ENCODE data around the gene GNG7. TPM values are rescaled to one million over a fixed set of nuclear protein-coding genes. Genes with fewer than 3 reads are reported as not detected.
"Not testable (repeated sequence)": the region's sequence is repeated elsewhere in the genome, so short reads cannot be mapped to it uniquely, and the experiment has no call there.

The GNG7 gene
- total RNA-seq, 1 experiment from 2014 or later, result 1.1 TPM

GRCh38 chr19:2609389-2610116 is 92.9 kb downstream of the GNG7 start:
- BruUV-seq (replicated peaks), result no TSS peak
- CTCF ChIA-PET, result no interaction called here
- no peak overlapping the region for H2AFZ ChIP-seq (ENCODE audit: low read length)
- H3K9ac ChIP-seq (ENCODE audit: low read length), result no peak overlapping the region
- H3K79me2 ChIP-seq (ENCODE audit: low read length), result no peaks in the 10 kb centered on the region
- no peak overlapping the region for H3K4me3 ChIP-seq (ENCODE audit: low read length)
- H3K27ac ChIP-seq (ENCODE audit: low read length), result no peak overlapping the region
- no peak overlapping the region for H3K4me2 ChIP-seq (ENCODE audit: low read length)
- DNase-seq (no peak), ATAC-seq (no peak)
- TF ChIP-seq EZH2 (IDR thresholded peaks at IDR 0.05; ENCODE audit: low read length, unreplicated experiment), result no peak
- POLR2A ChIA-PET (ENCODE audit: unreplicated experiment), result interaction anchor here (0.6 kb wide), 1 partner anchor 40 kb away, joined by 4 read pairs; no protein-coding TSS in a partner anchor
- no peaks in the 10 kb centered on the region for H3K9me3 ChIP-seq (ENCODE audit: low read length)
- no peaks in the 10 kb centered on the region for H3F3A ChIP-seq (ENCODE audit: low read length, unreplicated experiment)
- no peaks in the 10 kb centered on the region; the same call in 1 of the 2 replicates for H3K36me3 ChIP-seq (ENCODE audit: low read depth, low read length)
- H3K4me1 ChIP-seq (ENCODE audit: insufficient read depth, low read length), result no peaks in the 10 kb centered on the region
- intact Hi-C loops (cut with micrococcal nuclease), result no loop called here
- no peaks in the 10 kb centered on the region for H4K20me1 ChIP-seq (ENCODE audit: low read length)
- no peaks in the 10 kb centered on the region for H3K27me3 ChIP-seq (ENCODE audit: low read length)
- no peaks in the 10 kb centered on the region for H3K9me2 ChIP-seq (replicated peaks; ENCODE audit: low read length)

DNA sequence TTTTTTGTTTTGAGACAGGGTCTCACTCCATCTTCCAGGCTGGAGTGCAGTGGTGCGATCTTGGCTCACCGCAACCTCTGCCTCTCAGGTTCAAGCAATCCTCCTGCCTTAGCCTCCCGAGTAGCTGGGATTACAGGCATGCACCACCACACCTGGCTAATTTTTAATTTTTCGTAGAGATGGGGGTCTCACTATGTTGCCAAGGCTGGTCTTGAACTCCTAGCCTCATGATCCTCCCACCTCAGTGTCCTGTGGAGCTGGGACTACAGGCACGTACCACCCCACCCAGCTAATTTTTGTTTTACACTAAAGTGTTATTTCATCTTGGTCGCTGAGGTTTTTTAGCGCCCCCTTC is 93.5 kb downstream of the GNG7 start:
- H3K9me2 ChIP-seq (replicated peaks; ENCODE audit: low read length); H4K20me1 ChIP-seq (ENCODE audit: low read length); CTCF ChIA-PET; H3F3A ChIP-seq (ENCODE audit: low read length, unreplicated experiment); ATAC-seq; BruUV-seq (replicated peaks); H3K4me2 ChIP-seq (ENCODE audit: low read length); POLR2A ChIA-PET (ENCODE audit: unreplicated experiment); DNase-seq; H3K36me3 ChIP-seq (ENCODE audit: low read depth, low read length); H3K4me1 ChIP-seq (ENCODE audit: insufficient read depth, low read length); H3K27me3 ChIP-seq (ENCODE audit: low read length); H3K4me3 ChIP-seq (ENCODE audit: low read length); H3K9ac ChIP-seq (ENCODE audit: low read length); H3K79me2 ChIP-seq (ENCODE audit: low read length); intact Hi-C loops (cut with micrococcal nuclease); H3K9me3 ChIP-seq (ENCODE audit: low read length); H3K27ac ChIP-seq (ENCODE audit: low read length); H2AFZ ChIP-seq (ENCODE audit: low read length): not testable (repeated sequence)

DNA sequence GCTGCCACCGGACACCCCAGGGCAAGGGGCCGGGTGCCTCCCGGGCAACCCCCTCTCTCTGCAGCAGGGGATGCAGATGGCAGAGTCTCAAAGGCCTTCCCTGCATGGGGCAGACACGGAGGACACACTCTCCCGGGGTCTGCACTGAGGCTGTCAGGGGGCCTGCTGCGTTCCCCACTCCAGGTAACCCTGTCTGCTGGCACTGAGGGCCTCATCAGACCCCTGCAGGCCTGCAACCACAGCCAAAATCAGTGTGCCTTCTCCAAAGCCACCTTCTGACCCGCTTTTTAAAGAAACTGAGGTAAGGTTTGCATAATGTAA is 93.9 kb downstream of the GNG7 start:
- H3F3A ChIP-seq (ENCODE audit: low read length, unreplicated experiment), result no peaks in the 10 kb centered on the region

More for the DNA sequence above, 93.9 kb downstream of the GNG7 start:
- H3K4me3 ChIP-seq (ENCODE audit: low read length), result no peak overlapping the region
- no peaks in the 10 kb centered on the region for H3K79me2 ChIP-seq (ENCODE audit: low read length)
- no peak for TF ChIP-seq CTCF (conservative IDR thresholded peaks at IDR 0.05; ENCODE audit: low read depth, low read length)
- no peak for TF ChIP-seq EZH2phosphoT487 (IDR thresholded peaks at IDR 0.05; ENCODE audit: borderline replicate concordance, low read length)
- no peak for TF ChIP-seq EZH2 (IDR thresholded peaks at IDR 0.05; ENCODE audit: low read length, unreplicated experiment)
- no peak for DNase-seq
- ATAC-seq, result no peak
- H3K9me3 ChIP-seq (ENCODE audit: low read length), result no peaks in the 10 kb centered on the region
- no peak overlapping the region for H3K9ac ChIP-seq (ENCODE audit: low read length)
- intact Hi-C loops (cut with micrococcal nuclease), result no loop called here
- ChIA-PET CTCF (no interaction called here), POLR2A (ENCODE audit: unreplicated experiment) (no interaction called here)
- H3K4me1 ChIP-seq (ENCODE audit: insufficient read depth, low read length), result no peaks in the 10 kb centered on the region
- H3K27ac ChIP-seq (ENCODE audit: low read length), result no peak overlapping the region
- H3K27me3 ChIP-seq (ENCODE audit: low read length), result no peaks in the 10 kb centered on the region
- no peak overlapping the region for H2AFZ ChIP-seq (ENCODE audit: low read length)
- no peaks in the 10 kb centered on the region for H4K20me1 ChIP-seq (ENCODE audit: low read length)
- H3K4me2 ChIP-seq (ENCODE audit: low read length), result no peak overlapping the region
- H3K36me3 ChIP-seq (ENCODE audit: low read depth, low read length), result no peaks in the 10 kb centered on the region; the same call in 1 of the 2 replicates
- no peaks in the 10 kb centered on the region for H3K9me2 ChIP-seq (replicated peaks; ENCODE audit: low read length)
- no TSS peak for BruUV-seq (replicated peaks)
